GM21723 (cell line): ENCODE data around the gene PSAP.
A peak's percentile ranks its signal among the peaks of the same experiment; 100 is the strongest.

Source experiments
- ATAC-seq: cut with Tn5 transposase; IDR thresholded peaks from one replicate; pipeline ENCODE4 v1.9.1; 2021; ENCODE audit warnings: mild to moderate bottlenecking, moderate library complexity; ENCODE audit not compliant: unreplicated experiment

PSAP gene

GRCh38 chr10:71811351-71811750 is 39.7 kb downstream of the PSAP start:
- ATAC-seq: no peak

DNA sequence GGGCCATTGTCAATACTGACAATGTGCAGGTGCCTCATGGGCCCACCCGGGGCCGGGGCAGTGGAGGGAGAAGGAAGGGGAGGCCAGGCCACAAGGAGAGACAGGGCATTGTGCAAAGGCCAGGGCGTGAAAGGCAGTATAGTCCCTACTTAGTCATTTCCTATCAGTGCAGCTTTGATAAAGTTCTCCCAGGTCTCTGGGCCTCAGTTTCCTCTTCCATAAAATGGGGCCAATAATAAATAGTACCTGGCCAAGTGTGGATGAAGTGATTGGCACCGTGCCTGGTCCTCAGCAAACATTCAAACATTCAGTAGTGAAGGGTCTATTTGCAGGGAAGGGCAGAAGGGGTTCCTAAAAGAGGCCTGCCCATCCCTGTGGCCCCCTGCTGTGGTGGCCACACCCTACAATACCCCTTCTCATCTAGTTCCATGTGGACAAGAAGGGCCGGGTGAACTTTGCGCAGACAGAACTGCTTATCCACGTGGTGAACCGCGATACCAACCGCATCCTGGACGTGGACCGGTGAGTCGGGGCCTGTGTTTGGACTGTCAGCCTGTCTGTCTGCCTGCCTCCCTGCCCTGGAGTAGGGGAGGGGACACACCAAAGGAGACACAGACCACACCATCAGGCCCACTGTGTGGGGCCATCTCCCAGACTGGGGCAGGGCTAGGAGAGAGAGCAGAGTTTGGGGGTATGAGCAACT is 40.9 kb downstream of the PSAP start:
- no peak for ATAC-seq

GRCh38 chr10:71809628-71810027 is 41.4 kb downstream of the PSAP start:
- ATAC-seq: no peak

GRCh38 chr10:71807557-71808510 is 43.2 kb downstream of the PSAP start:
- no peak for ATAC-seq

DNA sequence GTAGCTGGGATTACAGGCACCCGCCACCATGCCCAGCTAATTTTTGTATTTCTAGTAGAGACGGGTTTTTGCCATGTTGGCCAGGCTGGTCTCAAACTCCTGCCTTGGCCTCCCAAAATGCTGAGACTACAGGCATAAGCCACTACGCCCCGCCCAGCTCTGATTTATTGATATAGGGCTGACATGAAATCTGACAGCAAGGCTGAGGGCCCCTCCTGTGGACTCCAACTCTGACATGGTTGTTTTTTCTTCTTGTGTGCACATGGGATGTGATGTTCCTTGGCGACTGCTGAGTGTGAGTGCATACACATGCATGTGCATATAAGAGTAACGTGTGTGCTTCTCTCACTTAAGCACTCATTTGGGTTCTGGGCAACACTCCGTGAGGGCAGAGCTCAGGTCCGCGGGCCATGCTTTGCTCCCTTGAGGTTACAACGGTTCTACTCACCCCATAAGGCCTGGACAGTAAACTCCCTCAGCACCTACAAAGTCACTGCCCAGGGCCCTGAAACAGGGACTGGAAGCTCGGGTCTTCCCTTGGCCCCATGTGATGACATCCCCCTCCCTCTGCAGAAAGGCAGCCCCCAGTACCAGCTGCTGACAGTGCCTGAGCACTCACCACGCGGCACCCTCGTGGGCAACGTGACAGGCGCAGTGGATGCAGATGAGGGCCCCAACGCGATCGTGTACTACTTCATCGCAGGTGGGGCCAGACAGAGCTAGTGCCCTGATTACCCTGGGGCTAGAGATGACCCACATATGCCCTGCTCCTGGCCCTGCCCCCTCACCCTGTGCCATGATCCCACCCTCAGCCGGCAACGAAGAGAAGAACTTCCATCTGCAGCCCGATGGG is 44.1 kb downstream of the PSAP start:
- no peak for ATAC-seq

DNA sequence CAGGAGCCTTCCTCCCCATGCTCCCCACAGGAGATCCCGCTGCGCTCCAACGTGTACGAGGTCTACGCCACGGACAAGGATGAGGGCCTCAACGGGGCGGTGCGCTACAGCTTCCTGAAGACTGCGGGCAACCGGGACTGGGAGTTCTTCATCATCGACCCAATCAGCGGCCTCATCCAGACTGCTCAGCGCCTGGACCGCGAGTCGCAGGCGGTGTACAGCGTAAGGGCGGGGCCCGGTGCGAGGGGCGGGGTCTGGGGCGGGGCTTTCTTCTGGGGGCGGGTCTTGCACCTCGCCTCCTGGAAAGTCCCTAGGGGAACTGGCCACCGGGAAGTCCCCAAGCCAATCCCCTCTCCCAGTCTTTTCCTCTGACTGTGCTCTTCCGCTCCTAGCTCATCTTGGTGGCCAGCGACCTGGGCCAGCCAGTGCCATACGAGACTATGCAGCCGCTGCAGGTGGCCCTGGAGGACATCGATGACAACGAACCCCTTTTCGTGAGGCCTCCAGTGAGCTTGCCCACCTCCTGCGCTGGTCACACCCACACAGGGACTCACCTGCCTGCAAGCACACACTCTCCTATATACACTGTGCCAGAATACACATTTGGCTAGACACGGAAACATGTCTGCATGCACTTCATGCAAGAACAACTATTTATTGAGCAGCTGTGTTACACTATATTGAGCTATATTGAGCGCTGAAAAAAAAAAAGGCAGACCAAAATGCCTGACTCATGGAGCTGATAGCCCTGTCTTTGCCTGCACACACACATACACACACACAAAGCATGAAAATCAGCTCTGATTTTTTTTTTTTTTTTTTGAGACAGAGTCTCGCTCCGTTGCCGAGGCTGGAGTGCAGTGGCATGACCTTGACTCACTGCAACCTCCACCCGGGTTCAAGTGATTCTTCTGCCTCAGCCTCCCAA is 45.0 kb downstream of the PSAP start:
- ATAC-seq: no peak

- no peak for ATAC-seq
These were observed 47.0 kb downstream of the PSAP start for GRCh38 chr10:71804077-71804476.

- no peak for ATAC-seq
These were observed 48.1 kb downstream of the PSAP start for GRCh38 chr10:71802715-71803488.

GRCh38 chr10:71802235-71802634 is 48.8 kb downstream of the PSAP start:
- no peak for ATAC-seq

- ATAC-seq: peak; percentile 91
These were observed 49.7 kb downstream of the PSAP start for GRCh38 chr10:71801361-71801760.

- ATAC-seq: no peak
These were observed 51.2 kb downstream of the PSAP start for GRCh38 chr10:71799608-71800453.

GRCh38 chr10:71799112-71799511 is 51.9 kb downstream of the PSAP start:
- ATAC-seq: no peak

DNA sequence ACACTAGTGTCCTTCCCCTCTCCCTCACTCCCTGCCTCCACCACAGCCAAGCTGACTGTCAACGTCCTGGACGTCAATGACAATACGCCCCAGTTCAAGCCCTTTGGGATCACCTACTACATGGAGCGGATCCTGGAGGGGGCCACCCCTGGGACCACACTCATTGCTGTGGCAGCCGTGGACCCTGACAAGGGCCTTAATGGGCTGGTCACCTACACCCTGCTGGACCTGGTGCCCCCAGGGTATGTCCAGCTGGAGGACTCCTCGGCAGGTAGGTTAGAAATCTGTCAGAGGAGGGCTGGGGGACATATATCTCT is 52.8 kb downstream of the PSAP start:
- no peak for ATAC-seq

- no peak for ATAC-seq
These were observed 53.3 kb downstream of the PSAP start for GRCh38 chr10:71797533-71798307.

- ATAC-seq: no peak
These were observed 54.2 kb downstream of the PSAP start for GRCh38 chr10:71796749-71797405.

DNA sequence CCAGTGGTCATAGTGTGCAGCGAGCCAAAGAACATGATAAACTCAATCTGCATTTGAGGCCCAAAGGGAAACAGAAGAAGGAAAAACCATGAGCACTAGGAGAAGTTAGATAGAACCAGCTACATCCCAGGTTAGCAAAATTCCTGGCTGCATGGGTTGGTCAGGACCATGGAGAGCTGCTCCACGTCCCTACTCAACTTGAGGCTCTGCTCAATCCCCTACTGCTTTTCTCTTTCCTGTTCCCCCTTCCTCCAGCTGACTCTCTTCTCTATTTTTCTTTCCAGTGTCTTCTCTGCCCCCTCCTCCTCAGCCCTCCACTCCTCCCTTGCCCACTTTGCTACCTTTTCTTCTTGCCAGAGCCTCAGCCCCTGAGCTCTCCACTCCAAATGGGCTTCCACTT is 55.8 kb downstream of the PSAP start:
- no peak for ATAC-seq

GRCh38 chr10:71790749-71791440 is 60.2 kb downstream of the PSAP start:
- no peak for ATAC-seq
